DMS79 treated with DMSO at 0.1 percent for 48 hours (cell line): ENCODE data around the gene ZNF791.
"Not testable (repeated sequence)": the region's sequence is repeated elsewhere in the genome, so short reads cannot be mapped to it uniquely, and the experiment has no call there.

ENCODE experiments used
- DNase-seq: peaks from one replicate; lab custom pipeline; 2025; lab: John Stamatoyannopoulos, UW

Gene ZNF791

GRCh38 chr19:12667731-12668302, 57.1 kb downstream of the ZNF791 start:
- DNase-seq: no peak

- DNase-seq: no peak
These were observed 57.6 kb downstream of the ZNF791 start for GRCh38 chr19:12668346-12668745.

GRCh38 chr19:12668932-12669269, 58.2 kb downstream of the ZNF791 start:
- DNase-seq: no peak

GRCh38 chr19:12669270-12670158, 58.8 kb downstream of the ZNF791 start:
- DNase-seq: peak; percentile 82

- no peak for DNase-seq
These were observed 59.6 kb downstream of the ZNF791 start for GRCh38 chr19:12670159-12670928.

- no peak for DNase-seq
These were observed 62.0 kb downstream of the ZNF791 start for GRCh38 chr19:12672744-12673143.

GRCh38 chr19:12675399-12675798, 64.7 kb downstream of the ZNF791 start:
- no peak for DNase-seq

GRCh38 chr19:12675940-12676339, 65.2 kb downstream of the ZNF791 start:
- DNase-seq: no peak

GRCh38 chr19:12676384-12676792, 65.7 kb downstream of the ZNF791 start:
- DNase-seq: peak; percentile 44

- DNase-seq: no peak
These were observed 66.2 kb downstream of the ZNF791 start for GRCh38 chr19:12676928-12677327.

- DNase-seq: not testable (repeated sequence)
These were observed 67.3 kb downstream of the ZNF791 start for GRCh38 chr19:12678039-12678438.

- no peak for DNase-seq
These were observed 69.3 kb downstream of the ZNF791 start for GRCh38 chr19:12680034-12680433.

- DNase-seq: peak; percentile 97
These were observed 70.6 kb downstream of the ZNF791 start, which contains the start of gene DHPS for GRCh38 chr19:12681074-12681987. Gene DHPS (minus strand): TSS chr19:12681880. CDS start chr19:12681766, 114 bp downstream.
